GM21737 (cell line): ENCODE results near the gene ACO1.
"Not testable (repeated sequence)": the region's sequence is repeated elsewhere in the genome, so short reads cannot be mapped to it uniquely, and the experiment has no call there.

ENCODE experiments used
- ATAC-seq: cut with Tn5 transposase; IDR thresholded peaks from one replicate; pipeline ENCODE4 v1.9.1; 2021; ENCODE audit warnings: mild to moderate bottlenecking, moderate library complexity; ENCODE audit not compliant: unreplicated experiment

Gene ACO1

GRCh38 chr9:32384364-32385151, at the start of gene ACO1:
ACO1 (plus strand) TSS chr9:32384643; CDS start chr9:32405507, 20,864 bp downstream.
- ATAC-seq, result peak; percentile 97

- no peak for ATAC-seq
Observed at GRCh38 chr9:32334916-32335895, 49.2 kb upstream of the ACO1 start.

GRCh38 chr9:32339424-32339823, 45.0 kb upstream of the ACO1 start:
- peak; percentile 88 for ATAC-seq

DNA sequence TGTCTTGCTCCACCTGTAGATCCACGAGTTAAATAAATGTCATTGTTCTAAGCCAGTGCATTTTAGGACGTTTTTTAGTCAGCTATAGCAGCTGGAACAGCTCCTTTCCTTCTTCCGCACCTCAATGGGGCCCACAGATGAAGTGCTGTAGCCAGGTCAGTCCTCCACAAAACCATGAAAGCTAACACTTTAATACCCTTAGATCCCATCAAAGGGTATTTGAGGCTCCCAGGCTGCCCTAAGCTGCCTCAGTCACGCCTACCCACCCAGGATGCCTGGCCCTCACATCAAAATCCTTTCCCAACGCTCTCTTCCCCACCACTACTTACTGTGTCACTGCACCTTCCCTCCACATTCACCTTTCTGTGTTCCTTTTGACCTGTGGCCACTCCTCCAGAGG, 44.1 kb upstream of the ACO1 start:
- no peak for ATAC-seq

GRCh38 chr9:32344551-32345182, 39.8 kb upstream of the ACO1 start:
- ATAC-seq, result no peak

GRCh38 chr9:32345243-32345642, 39.2 kb upstream of the ACO1 start:
- no peak for ATAC-seq

- ATAC-seq, result no peak
Observed at GRCh38 chr9:32347571-32347970, 36.9 kb upstream of the ACO1 start.

DNA sequence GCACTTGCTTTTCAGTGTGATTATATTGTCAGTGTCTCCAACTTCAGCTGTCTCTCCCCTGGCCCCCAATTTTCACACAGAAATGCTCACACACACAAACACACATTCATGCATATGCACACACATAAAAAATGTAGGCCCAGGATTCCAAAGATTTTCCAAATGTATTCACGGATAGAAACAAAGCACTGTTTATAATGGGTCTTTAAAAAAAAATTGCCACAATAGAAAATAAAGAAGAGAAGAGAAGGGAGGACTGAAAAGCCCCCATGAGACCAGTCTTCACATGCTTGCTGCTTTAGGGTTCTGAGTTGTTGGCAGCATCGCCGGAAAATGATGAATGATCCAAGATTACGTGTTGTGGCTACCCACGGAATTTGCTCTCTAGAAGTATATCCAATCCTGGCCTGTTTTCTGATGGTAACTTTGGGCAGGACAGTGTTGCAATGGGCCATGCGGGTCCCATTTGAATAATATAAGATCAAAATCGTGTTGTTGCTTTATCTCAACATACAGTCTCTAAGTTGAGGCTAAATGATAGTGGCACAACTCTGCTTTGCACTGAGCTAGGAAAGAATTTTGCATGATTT, 36.2 kb upstream of the ACO1 start:
- ATAC-seq, result no peak

DNA sequence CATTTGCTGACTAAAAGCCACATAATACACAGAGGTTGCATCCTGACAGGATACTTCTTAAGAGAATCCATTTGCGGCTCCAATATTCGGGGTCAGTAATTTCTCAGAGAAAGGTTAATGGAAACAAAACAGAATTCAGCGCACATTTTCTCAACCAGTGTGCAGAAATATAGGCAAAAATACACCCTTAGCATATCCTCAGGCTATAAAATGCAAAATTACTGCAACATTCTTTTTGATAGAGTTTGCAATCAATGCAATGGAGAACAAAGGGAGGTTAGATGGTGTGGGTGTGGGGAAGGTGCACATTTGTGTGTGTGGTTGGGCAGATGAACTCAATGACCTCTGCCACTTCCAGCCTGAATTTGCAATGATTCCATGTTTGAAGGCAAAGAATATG, 35.4 kb upstream of the ACO1 start:
- no peak for ATAC-seq

DNA sequence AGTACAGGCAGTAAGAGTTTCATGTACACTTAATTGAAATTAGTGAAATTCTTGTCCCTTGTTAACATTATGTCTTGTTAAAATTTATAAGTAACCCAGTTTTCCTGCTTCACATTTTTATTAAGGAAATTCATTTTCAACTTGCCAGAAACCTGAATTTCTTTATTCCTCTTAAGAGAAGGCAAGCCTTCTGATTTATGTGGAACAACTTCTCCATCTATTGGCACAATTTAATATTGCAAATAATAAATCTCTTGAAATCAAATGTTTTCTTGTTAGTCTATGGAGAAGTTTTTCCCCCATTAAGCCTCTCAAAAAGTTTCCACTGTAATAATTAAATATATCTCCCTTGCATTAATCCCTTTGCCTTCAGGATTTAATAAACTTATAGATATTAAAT, 33.8 kb upstream of the ACO1 start:
- ATAC-seq, result no peak

- no peak for ATAC-seq
Observed at GRCh38 chr9:32351845-32352244, 32.6 kb upstream of the ACO1 start.

DNA sequence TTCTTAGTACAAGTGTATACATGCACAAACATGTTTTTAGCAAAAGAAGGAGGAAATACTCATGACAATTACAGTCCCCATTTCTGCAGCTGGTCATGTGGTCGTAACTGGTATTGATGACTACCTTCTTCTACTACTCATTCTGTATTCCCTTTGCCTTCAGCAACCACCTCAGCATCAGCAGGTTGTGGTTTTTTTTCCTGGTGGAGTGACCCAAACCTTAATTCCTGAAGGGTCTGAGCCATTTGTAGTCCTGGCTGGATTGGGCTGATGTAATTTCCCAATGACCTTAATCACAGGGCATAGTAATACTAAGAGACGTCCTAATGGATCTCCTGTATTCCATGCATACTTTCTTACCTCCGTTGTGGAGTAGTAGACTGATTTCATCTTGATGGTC, 31.0 kb upstream of the ACO1 start:
- not testable (repeated sequence) for ATAC-seq

GRCh38 chr9:32359452-32359851, 25.0 kb upstream of the ACO1 start:
- no peak for ATAC-seq

- ATAC-seq, result no peak
Observed at GRCh38 chr9:32360983-32361673, 23.3 kb upstream of the ACO1 start.

GRCh38 chr9:32371279-32371678, 13.2 kb upstream of the ACO1 start:
- ATAC-seq, result no peak

DNA sequence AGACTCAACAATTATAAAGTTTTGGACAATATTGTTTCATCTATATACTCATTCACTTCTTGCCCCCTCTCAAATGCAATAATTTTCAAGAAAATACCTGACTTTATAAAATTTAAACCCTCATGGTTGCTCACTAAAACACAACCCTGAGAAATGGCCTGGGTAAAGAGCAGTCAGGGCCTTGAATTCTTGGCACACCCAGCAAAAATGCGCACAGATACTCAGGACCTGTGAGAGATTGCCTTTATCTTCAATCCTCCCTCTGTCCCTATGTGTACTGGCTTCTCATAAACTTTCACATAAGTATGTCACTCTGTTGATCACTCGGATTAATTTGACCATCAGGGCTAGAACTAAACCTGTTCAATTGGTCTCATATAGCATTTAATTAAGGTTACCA, 12.8 kb upstream of the ACO1 start:
- ATAC-seq, result no peak

GRCh38 chr9:32376285-32376684, 8.2 kb upstream of the ACO1 start:
- ATAC-seq, result no peak

- peak; percentile 72 for ATAC-seq
Observed at GRCh38 chr9:32378496-32378895, 5.9 kb upstream of the ACO1 start.

- peak; percentile 88 for ATAC-seq
Observed at GRCh38 chr9:32378993-32379729, 5.3 kb upstream of the ACO1 start.

GRCh38 chr9:32380944-32381343, 3.5 kb upstream of the ACO1 start:
- ATAC-seq, result no peak
